Measurements from ENCODE around the gene TLNRD1. TPM values are rescaled to one million over a fixed set of nuclear protein-coding genes. Genes with fewer than 3 reads are reported as not detected.

TLNRD1 gene
- total RNA-seq, 1 experiment from 2014 or later = 24.7 TPM

- H3K9me3 ChIP-seq (ENCODE audit: control insufficient read depth, insufficient read depth, low read depth, low read length) = no peaks in the 10 kb centered on the region
- ChIA-PET POLR2A (no interaction called here), CTCF (interaction anchor here (0.6 to 1.0 kb wide), 2 partner anchors 196 to 261 kb away, joined by 3 to 6 read pairs; no protein-coding TSS in a partner anchor)
- no peak overlapping the region for H3K27ac ChIP-seq (ENCODE audit: low read length)
- no peaks in the 10 kb centered on the region for H3K4me1 ChIP-seq (ENCODE audit: control insufficient read depth, insufficient read depth, low read length)
- no peak for TF ChIP-seq CTCF (IDR thresholded peaks at IDR 0.05)
- TF ChIP-seq, protein P1, sequence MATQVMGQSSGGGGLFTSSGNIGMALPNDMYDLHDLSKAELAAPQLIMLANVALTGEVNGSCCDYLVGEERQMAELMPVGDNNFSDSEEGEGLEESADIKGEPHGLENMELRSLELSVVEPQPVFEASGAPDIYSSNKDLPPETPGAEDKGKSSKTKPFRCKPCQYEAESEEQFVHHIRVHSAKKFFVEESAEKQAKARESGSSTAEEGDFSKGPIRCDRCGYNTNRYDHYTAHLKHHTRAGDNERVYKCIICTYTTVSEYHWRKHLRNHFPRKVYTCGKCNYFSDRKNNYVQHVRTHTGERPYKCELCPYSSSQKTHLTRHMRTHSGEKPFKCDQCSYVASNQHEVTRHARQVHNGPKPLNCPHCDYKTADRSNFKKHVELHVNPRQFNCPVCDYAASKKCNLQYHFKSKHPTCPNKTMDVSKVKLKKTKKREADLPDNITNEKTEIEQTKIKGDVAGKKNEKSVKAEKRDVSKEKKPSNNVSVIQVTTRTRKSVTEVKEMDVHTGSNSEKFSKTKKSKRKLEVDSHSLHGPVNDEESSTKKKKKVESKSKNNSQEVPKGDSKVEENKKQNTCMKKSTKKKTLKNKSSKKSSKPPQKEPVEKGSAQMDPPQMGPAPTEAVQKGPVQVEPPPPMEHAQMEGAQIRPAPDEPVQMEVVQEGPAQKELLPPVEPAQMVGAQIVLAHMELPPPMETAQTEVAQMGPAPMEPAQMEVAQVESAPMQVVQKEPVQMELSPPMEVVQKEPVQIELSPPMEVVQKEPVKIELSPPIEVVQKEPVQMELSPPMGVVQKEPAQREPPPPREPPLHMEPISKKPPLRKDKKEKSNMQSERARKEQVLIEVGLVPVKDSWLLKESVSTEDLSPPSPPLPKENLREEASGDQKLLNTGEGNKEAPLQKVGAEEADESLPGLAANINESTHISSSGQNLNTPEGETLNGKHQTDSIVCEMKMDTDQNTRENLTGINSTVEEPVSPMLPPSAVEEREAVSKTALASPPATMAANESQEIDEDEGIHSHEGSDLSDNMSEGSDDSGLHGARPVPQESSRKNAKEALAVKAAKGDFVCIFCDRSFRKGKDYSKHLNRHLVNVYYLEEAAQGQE (IDR thresholded peaks at IDR 0.05; ENCODE audit: insufficient read depth in 1 of 2, low read depth in 2 of 2, low read length in 1 of 2) = no peak
- TF ChIP-seq SIN3A (IDR thresholded peaks at IDR 0.05; ENCODE audit: borderline replicate concordance, insufficient read depth, low read depth, low read length) = no peak
- TF ChIP-seq TCF7L2 (IDR thresholded peaks at IDR 0.05; ENCODE audit: low read depth, low read length) = no peak
- no peak for TF ChIP-seq POLR2AphosphoS5 (IDR thresholded peaks at IDR 0.05; ENCODE audit: low read depth, low read length)
- H3K36me3 ChIP-seq (ENCODE audit: control insufficient read depth, insufficient read depth, low read length) = no peaks in the 10 kb centered on the region
- no peak overlapping the region for H3K4me3 ChIP-seq (ENCODE audit: low read depth in 2 of 2, low read length in 2 of 2)
- in situ Hi-C loops (cut with HindIII; ENCODE audit: low pct_unique_long_range_greater_than_20kb, low sequenced_read_pairs) (no loop called here), intact Hi-C loops (cut with micrococcal nuclease; ENCODE audit: unreplicated experiment) (loop anchor here (5.0 kb wide), 2 partner anchors 405 to 515 kb away; no protein-coding TSS in a partner anchor)
- DNase-seq (ENCODE audit: low read depth, low spot score) = no peak
- no TSS peak for BruUV-seq (replicated peaks)
- ATAC-seq = no peak
- no peaks in the 10 kb centered on the region for H3K27me3 ChIP-seq (ENCODE audit: control insufficient read depth, insufficient read depth, low read length)
Measured at GRCh38 chr15:80972276-80972675, 28.4 kb upstream of the TLNRD1 start.

DNA sequence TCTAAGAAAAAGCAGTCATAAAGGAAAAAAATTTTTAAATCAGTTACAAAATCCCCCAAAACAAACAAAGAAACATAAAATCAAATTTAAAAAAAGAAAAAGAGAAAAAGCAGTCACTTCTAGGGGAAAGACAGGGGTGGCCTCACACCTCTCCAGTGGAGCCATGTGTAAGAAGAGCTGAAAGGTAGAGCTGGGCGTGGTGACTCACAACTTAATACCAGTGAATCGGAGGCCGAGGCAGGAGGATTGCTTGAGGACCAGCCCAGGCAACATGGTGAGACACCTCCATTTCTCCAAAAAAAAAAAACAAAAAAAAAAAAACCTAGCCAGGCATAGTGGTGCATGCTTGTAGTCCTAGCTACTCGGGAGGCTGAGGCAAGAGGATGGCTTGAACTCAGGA, 25.8 kb upstream of the TLNRD1 start:
- Histone ChIP-seq H3K4me1 (ENCODE audit: control insufficient read depth, insufficient read depth, low read length) (no peaks in the 10 kb centered on the region), H3K9me3 (ENCODE audit: control insufficient read depth, insufficient read depth, low read depth, low read length) (no peaks in the 10 kb centered on the region), H3K27ac (ENCODE audit: low read length) (no peak overlapping the region), H3K4me3 (ENCODE audit: low read depth in 2 of 2, low read length in 2 of 2) (no peak overlapping the region), H3K27me3 (ENCODE audit: control insufficient read depth, insufficient read depth, low read length) (no peaks in the 10 kb centered on the region), H3K36me3 (ENCODE audit: control insufficient read depth, insufficient read depth, low read length) (no peaks in the 10 kb centered on the region)
- in situ Hi-C loops (cut with HindIII; ENCODE audit: low pct_unique_long_range_greater_than_20kb, low sequenced_read_pairs) = no loop called here
- DNase-seq (ENCODE audit: low read depth, low spot score) (no peak), ATAC-seq (no peak)
- BruUV-seq (replicated peaks) = no TSS peak
- intact Hi-C loops (cut with micrococcal nuclease; ENCODE audit: unreplicated experiment) = loop anchor here (5.0 kb wide), 3 partner anchors 292 to 518 kb away; no protein-coding TSS in a partner anchor
- TF ChIP-seq TCF7L2 (IDR thresholded peaks at IDR 0.05; ENCODE audit: low read depth, low read length) = no peak
- ChIA-PET CTCF (interaction anchor here (0.7 to 0.8 kb wide), 3 partner anchors 37 to 291 kb away, joined by 3 to 8 read pairs (median 7); no protein-coding TSS in a partner anchor), POLR2A (no interaction called here)

DNA sequence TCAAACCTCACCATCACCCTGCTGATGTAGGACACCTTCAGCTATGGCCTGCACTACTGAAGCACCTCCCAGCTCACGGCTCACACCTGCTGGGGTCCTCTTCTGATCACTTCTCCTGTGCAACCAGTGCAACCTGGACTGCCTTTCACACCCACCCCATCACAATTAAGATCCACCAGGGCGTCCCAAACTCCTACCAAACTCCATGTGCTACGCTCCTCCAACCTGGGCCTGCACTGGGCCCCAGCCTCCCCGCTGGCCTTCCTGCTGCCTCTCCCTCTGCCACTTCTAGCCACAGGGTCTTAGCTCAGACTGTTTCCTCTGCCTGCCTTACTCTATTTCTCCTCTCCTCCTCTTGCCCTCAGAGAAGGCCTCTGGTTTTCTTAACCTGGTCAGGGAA, 23.9 kb upstream of the TLNRD1 start:
- intact Hi-C loops (cut with micrococcal nuclease; ENCODE audit: unreplicated experiment) (loop anchor here (5.0 kb wide), 1 partner anchor 290 kb away; no protein-coding TSS in a partner anchor), in situ Hi-C loops (cut with HindIII; ENCODE audit: low pct_unique_long_range_greater_than_20kb, low sequenced_read_pairs) (no loop called here)
- DNase-seq (ENCODE audit: low read depth, low spot score) (no peak), ATAC-seq (no peak)
- BruUV-seq (replicated peaks) = no TSS peak
- POLR2A ChIA-PET = no interaction called here
- H3K36me3 ChIP-seq (ENCODE audit: control insufficient read depth, insufficient read depth, low read length) = peaks cover 3% of the 10 kb centered on the region; the same call in 1 of the 2 replicates
- no peak overlapping the region for H3K4me3 ChIP-seq (ENCODE audit: low read depth in 2 of 2, low read length in 2 of 2)
- H3K27me3 ChIP-seq (ENCODE audit: control insufficient read depth, insufficient read depth, low read length) = no peaks in the 10 kb centered on the region
- no peak overlapping the region for H3K27ac ChIP-seq (ENCODE audit: low read length)
- H3K4me1 ChIP-seq (ENCODE audit: control insufficient read depth, insufficient read depth, low read length) = no peaks in the 10 kb centered on the region
- no peaks in the 10 kb centered on the region for H3K9me3 ChIP-seq (ENCODE audit: control insufficient read depth, insufficient read depth, low read depth, low read length)
- TF ChIP-seq SIN3A (IDR thresholded peaks at IDR 0.05; ENCODE audit: borderline replicate concordance, insufficient read depth, low read depth, low read length) (no peak), TCF7L2 (IDR thresholded peaks at IDR 0.05; ENCODE audit: low read depth, low read length) (no peak), CTCF (IDR thresholded peaks at IDR 0.05) (no peak), POLR2AphosphoS5 (IDR thresholded peaks at IDR 0.05; ENCODE audit: low read depth, low read length) (no peak)
- TF ChIP-seq, protein P1 (IDR thresholded peaks at IDR 0.05; ENCODE audit: insufficient read depth in 1 of 2, low read depth in 2 of 2, low read length in 1 of 2) = no peak
- CTCF ChIA-PET = no interaction called here
